ENCODE results near the gene MYOM1. TPM values are rescaled to one million over a fixed set of nuclear protein-coding genes. Genes with fewer than 3 reads are reported as not detected.
A peak's percentile ranks its signal among the peaks of the same experiment; 100 is the strongest.

Gene MYOM1
- total RNA-seq, 1 donor: 0.86 TPM

GRCh38 chr18:3115447-3116030, 104.2 kb downstream of the MYOM1 start:
- no peak for TF ChIP-seq CTCF (IDR thresholded peaks at IDR 0.05; ENCODE audit: insufficient read depth, low read depth, low read length)
- no peak for DNase-seq (ENCODE audit: low read depth)
- H3K4me3 ChIP-seq (ENCODE audit: low read depth, low read length): no peak overlapping the region

DNA sequence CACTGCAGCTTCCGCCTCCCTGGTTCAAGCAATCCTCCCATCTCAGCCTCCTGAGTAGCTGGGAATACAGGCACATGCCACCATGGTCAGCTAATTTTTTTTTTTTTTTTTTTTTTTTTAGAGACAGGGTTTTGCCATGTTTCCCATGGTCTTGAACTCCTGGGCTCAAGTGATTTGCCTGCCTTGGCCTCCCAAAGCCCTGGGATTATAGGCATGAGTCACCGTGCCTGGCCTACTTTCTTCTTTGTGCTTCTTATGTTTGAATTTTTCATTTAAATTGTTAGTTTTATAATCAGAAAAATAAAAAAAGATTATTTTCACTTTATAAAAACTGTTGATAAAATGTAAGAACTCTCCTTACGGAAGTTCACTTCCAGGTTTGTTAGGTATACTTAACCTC, 105.3 kb downstream of the MYOM1 start:
- peak; percentile 6 for DNase-seq (ENCODE audit: low read depth)
- TF ChIP-seq CTCF (IDR thresholded peaks at IDR 0.05; ENCODE audit: insufficient read depth, low read depth, low read length): no peak
- no peak overlapping the region for H3K4me3 ChIP-seq (ENCODE audit: low read depth, low read length)

DNA sequence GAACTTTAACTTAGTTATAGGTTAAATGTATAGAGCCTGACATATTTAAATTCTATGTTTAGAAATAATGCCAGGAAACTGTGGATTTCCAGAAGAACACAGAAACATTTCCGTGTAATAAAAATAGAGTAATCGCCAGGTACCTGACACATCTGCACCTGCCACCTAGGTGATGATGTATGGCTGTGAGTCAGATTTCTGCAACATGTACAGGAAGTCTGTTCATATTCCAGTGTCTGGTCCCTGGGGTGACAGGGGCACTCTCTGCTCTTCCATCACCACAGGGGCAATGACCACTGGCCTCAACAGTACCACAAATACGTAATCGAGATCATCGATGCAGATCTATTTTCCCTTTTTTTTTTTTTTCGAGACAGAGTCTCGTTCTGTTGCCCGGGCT, 105.7 kb downstream of the MYOM1 start:
- TF ChIP-seq CTCF (IDR thresholded peaks at IDR 0.05; ENCODE audit: insufficient read depth, low read depth, low read length): no peak

DNA sequence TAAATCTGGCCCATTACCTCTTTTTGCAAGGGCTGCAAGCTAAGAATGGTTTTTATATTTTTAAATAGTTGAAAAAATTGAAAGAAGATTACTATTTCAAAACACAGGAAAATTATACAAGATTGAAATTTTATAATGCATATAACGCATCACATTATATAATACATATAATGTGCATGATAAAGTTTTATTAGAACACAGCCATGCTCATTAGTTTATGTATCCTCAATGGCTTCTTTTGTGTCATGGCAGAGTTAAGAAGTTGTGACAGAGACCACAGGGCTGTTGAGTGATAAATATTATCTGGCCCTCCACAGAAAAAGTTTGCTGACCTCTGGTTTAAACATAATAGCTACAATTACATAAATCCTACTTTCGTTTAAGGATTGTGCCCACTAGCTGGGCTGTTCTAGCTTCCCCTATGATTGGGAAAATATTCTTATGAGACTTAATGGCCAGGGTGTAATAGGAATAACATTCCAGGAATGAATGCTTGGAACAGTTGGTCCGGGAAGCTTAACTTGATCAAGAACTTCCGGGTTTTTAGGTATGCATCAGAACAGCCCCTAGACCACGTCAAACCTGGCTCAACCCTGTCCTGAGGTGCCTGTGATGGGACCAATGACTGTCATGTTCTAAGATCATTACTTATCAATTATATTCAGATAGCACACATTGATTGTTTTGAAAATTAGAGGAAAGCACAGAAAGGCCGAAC, 108.1 kb downstream of the MYOM1 start:
- no peak for DNase-seq (ENCODE audit: low read depth)
- no peak overlapping the region for H3K4me3 ChIP-seq (ENCODE audit: low read depth, low read length)
- TF ChIP-seq CTCF (IDR thresholded peaks at IDR 0.05; ENCODE audit: insufficient read depth, low read depth, low read length): no peak

More for the DNA sequence above, 105.7 kb downstream of the MYOM1 start:
- no peak overlapping the region for H3K4me3 ChIP-seq (ENCODE audit: low read depth, low read length)
- DNase-seq (ENCODE audit: low read depth): no peak

- TF ChIP-seq CTCF (IDR thresholded peaks at IDR 0.05; ENCODE audit: insufficient read depth, low read depth, low read length): no peak
Observed at GRCh38 chr18:3110034-3110752, 109.6 kb downstream of the MYOM1 start.

GRCh38 chr18:3107740-3108151, 112.0 kb downstream of the MYOM1 start:
- H3K4me3 ChIP-seq (ENCODE audit: low read depth, low read length): no peak overlapping the region
- DNase-seq (ENCODE audit: low read depth): no peak
- TF ChIP-seq CTCF (IDR thresholded peaks at IDR 0.05; ENCODE audit: insufficient read depth, low read depth, low read length): no peak

More at GRCh38 chr18:3110034-3110752, 109.6 kb downstream of the MYOM1 start:
- H3K4me3 ChIP-seq (ENCODE audit: low read depth, low read length): no peak overlapping the region
- DNase-seq (ENCODE audit: low read depth): no peak

Measured in fibroblast of villous mesenchyme (primary cell).